HG03439 (cell line): ENCODE data around the gene BET1L.
"Not testable (repeated sequence)": the region's sequence is repeated elsewhere in the genome, so short reads cannot be mapped to it uniquely, and the experiment has no call there.

Experiments
- ATAC-seq: cut with Tn5 transposase; IDR thresholded peaks from one replicate; pipeline ENCODE4 v1.9.1; 2021; ENCODE audit warnings: mild to moderate bottlenecking, moderate library complexity; ENCODE audit not compliant: unreplicated experiment

BET1L gene

GRCh38 chr11:230431-230830 lies 23.2 kb upstream of the BET1L start:
- no peak for ATAC-seq

- no peak for ATAC-seq
Measured at GRCh38 chr11:227824-228379, 20.7 kb upstream of the BET1L start.

- no peak for ATAC-seq
Measured at GRCh38 chr11:225734-226453, 18.7 kb upstream of the BET1L start.

DNA sequence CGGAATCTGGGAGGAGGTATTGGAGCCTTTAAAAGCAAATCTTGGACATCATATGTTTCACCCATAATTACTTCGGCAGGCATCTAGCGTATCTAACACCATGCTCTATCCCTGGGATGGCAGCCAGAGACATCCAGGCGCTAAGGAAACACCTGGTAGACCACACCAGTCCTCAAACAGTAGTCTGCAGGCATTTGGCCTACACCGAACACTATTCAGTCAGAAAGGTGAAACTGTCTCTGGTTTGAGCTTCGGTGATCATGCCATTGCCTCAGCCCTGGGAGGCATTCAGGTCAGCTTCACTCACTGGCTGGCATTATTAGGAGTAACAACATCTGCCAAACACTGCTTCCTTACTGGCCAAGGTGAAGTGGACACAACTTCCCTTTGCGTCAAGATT lies 17.2 kb upstream of the BET1L start:
- ATAC-seq: no peak

GRCh38 chr11:223884-224283 lies 16.7 kb upstream of the BET1L start:
- ATAC-seq: no peak

DNA sequence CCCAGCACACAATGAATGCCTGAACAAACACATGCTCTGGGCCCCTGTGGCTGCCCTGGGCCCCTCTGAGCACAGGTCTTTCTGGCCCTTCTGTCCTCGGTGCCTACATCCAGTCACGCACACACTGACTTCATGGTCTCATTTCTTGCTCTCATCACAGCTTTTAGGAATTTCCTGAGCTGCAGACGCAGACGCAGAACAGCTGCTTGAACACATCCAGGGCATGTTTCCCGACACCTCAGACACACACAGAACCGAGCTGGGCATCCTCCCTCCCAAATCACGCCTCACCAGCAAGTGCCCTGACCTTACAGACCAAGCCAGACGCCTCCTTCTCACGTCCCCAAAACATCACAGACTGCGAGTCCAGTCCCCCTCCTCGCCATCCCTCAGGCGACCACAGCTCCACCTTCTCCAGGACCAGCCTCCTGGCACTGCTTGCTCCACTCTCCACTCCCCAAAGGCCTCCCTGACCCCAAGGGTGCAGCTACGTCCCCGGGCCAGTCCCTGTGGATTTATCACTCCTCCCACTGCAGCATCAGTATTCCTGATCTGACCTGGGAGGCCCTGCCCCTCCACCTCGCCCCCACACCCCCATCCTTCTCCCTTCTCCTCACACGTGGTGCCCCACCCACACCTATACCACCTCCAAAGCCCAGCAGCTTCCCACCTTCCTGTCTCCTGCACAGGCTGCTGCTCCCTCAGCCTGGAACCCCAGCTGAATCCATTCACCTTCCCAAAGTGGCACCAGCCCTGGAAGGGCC lies 16.0 kb upstream of the BET1L start:
- ATAC-seq: no peak

- ATAC-seq: no peak
Measured at GRCh38 chr11:221998-222789, 15.0 kb upstream of the BET1L start.

DNA sequence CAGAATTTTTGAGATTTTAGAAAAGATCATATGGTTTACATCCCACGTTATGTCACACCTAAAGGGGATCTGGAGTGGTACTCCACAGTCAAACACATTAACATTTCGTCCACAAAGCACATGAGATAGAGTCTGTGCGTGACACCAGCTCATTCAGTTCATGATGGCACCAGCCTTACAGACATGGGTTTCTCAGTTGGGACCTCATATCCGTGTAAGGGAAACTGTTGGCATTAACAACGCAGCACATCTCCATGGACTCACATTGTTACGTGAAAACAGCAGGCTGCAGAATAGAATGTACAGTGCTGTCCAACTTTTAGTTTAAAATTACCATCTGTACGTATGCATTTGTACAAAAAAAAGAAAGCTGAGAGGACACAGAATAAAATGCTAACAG lies 14.3 kb upstream of the BET1L start:
- ATAC-seq: no peak

DNA sequence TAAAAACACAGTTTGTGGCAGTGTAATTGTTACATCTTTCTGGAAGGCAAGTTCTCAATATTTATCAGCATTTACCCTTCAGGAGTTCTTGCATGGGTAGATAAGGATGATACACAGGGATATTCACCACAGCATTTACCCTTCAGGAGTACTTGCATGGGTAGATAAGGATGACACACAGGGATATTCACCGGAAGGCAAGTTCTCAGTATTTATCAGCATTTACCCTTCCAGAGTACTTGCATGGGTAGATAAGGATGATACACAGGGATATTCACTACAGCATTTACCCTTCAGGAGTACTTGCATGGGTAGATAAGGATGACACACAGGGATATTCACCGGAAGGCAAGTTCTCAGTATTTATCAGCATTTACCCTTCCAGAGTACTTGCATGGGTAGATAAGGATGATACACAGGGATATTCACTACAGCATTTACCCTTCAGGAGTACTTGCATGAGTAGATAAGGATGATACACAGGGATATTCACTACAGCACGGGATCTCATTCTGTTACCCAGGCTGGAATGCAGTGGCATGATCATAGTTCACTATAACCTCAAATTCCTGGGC lies 13.5 kb upstream of the BET1L start:
- not testable (repeated sequence) for ATAC-seq

DNA sequence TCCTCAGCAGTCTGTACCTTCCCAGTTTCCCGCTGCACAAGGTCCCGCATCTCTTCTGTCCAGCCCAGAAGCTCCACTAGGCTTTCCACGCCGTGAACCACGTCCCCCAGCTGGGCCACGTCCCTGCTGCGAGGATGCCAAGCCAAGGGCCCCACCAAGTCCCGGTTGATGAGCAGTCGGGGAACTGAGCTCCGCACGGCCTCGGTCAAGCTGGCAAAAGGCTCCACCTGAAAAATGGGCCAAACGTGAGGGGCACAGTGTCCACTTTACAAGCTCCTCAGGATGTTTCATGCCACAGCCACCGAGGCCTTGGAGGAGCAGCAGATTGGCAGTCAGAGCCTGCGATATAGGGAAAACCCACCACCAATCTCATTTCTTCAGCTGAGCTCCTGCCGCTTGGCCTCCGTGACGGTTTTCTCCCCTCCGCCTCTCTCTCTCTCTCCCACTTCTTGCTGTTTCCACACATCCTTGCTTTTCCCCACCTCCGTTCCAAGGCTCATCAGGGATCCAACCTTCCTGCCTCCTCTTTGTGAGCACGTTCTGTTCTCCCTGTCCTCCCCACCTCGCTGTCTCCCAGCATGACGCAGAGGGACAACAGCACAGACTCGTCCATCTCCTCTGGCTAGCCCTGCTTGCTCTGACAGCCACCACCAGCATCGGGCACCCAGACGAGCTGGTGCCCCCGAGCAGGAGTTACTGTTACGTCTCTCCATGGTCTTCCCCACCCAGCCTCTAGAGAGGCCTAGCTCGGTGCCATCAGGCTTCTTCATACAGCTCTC lies 11.8 kb upstream of the BET1L start:
- no peak for ATAC-seq

DNA sequence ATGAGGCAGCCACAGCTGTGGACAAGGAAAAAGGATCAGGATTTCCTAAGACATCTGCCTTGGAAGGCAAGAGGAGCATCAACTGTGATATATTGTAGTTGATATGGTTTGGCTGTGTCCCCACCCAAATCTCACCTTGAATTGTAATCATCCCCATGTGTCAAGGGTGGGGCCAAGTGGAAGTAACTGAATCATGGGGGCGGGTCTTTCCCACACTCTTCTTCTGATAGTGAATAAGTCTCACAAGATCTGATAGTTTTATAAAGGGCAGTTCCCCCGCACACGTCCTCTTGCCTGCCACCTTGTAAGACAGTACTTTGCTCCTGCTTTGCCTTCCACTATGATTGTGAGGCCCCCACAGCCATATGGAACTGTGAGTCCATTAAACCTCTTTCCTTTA lies 10.5 kb upstream of the BET1L start:
- no peak for ATAC-seq

DNA sequence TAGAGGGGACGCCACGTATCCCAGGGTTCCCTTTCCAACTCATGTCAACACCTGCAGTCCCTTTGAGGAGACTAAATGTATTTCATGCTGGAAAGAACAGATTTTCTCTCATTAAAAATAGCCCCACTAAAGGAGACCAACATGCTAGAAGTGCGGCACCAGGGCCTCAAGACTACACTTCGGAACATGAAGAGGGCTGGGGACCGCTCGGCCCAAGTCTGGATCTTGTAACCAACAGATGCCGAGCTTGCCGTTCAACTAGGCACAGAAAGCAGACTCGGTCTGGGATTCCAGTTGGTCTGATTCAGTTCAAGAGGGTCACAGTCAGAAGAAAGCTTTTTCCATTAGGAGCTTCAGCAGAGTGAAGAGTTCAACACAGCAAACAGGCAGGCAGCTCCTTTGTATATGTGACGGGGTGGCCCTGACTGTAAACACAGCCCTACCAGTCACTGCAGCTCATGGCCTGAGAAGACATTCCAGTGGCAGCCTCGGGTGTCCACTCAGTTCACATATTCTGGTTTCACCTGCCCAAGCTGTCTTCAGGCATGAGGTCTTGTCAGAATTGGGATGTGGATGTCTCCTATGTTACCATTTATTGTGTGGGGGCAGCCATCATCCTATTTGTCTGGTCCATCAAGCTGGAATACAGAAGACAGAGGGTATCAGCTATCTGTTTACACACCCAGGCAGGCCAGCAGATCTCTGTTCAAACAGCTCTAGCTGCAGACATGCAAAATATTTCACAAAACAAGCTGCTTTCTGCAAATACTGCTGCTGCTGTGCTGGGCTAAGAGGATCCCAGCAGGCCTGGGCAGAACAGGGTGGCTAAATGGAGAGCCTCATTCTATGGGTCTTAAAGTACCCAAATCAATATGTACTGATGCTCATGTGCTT lies 9.1 kb upstream of the BET1L start:
- no peak for ATAC-seq

DNA sequence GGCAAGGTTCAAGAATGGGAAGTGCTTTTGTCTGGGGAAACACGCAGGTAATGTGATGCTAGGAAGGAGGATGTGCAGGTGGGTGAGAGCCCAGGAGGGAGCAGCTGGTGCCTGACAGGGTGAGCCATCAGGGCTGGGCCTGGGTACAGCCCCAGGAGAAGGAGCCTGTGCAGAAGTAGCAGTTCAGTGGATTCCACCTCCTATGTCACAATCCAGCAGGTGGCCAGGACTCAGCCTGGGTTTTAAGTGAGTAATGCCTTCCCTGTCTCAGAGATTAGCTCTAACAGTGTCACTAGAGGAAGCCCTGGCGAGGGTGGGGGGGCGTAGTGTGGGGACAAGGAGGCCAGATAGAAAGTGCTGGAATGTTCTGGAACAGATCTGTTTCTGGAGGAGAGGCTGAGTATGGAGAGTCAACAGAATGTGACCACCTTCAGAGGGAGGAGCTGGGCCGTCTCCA lies 8.4 kb upstream of the BET1L start:
- ATAC-seq: no peak

DNA sequence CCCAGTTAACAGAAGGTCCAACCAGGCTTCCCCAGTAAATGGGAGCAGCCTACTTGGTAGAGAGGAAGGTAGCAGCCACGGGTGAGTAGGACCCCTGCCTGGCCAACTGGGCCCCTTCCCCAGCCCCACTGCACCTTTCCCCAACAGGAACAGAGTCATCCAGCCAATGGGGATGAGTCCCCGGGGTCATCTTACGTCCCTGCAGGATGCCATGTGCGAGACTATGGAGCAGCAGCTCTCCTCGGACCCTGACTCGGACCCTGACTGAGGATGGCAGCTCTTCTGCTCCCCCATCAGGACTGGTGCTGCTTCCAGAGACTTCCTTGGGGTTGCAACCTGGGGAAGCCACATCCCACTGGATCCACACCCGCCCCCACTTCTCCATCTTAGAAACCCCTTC lies 6.9 kb upstream of the BET1L start:
- no peak for ATAC-seq

DNA sequence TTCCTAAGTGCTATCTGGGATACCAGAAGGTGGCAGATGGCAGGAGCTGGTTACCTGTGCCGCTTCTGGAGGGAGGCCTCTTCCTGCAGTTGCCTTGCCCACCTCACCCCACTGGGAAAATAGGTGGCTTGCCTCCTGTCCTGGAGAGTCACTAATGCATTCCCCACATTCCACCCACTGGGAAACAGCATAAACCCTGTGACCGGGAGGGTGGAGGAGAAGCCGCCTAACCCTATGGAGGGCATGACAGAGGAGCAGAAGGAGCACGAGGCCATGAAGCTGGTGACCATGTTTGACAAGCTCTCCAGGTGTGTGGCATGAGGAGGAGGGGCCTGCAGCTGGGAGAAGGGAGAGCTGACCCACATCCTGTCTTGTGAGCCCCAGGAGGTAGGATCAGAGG lies 5.9 kb upstream of the BET1L start:
- no peak for ATAC-seq

- no peak for ATAC-seq
Measured at GRCh38 chr11:212150-213100, 5.2 kb upstream of the BET1L start.

DNA sequence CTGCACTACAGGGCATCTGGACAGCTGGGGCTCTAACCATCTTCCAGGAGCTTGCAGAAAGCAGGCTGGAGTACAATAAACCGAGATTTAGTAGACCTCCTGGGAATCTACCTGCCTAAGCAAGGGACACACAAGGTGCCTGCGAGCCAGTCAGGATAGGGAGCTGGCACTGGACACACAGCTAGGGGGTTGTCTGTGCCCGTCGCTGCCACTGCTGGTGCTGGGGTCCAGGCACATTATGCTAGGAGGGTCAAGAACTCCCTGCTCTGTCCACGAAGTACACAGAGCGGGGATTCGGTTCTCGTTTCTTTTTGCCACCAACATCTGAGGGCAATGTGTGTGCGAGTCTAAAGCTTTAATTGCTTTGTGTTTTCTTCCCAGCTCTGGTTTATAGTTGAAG lies 4.5 kb upstream of the BET1L start:
- no peak for ATAC-seq

GRCh38 chr11:211295-211694 lies 4.1 kb upstream of the BET1L start:
- ATAC-seq: no peak
